Mesothelial cell of epicardium (in vitro differentiated cells): ENCODE data around the gene SYT6. TPM values are rescaled to one million over a fixed set of nuclear protein-coding genes. Genes with fewer than 3 reads are reported as not detected.

Experiments used
- DNase-seq, 2 experiments: peaks; one replicate each; pipeline ENCODE4 v3.0.0; 2021; ENCODE audit warnings: low spot score in 2 of 2; ENCODE audit not compliant: unreplicated experiment in 2 of 2
- H3K27ac Mint-ChIP-seq: 2 replicates; pipeline ENCODE4 v1.8.0; 2021; ENCODE audit warnings: mixed read lengths
- H3K27me3 Mint-ChIP-seq: 2 replicates; pipeline ENCODE4 v1.8.0; 2021; ENCODE audit warnings: low read depth, mixed read lengths
- H3K36me3 Mint-ChIP-seq: 2 replicates; pipeline ENCODE4 v1.8.0; 2021; ENCODE audit warnings: mixed read lengths
- H3K4me1 Mint-ChIP-seq: 2 replicates; pipeline ENCODE4 v1.8.0; 2021; ENCODE audit warnings: mixed read lengths
- H3K4me3 Mint-ChIP-seq: 2 replicates; pipeline ENCODE4 v1.8.0; 2021; ENCODE audit warnings: mild to moderate bottlenecking, moderate library complexity, mixed read lengths
- H3K9me3 Mint-ChIP-seq: 2 replicates; pipeline ENCODE4 v1.8.0; 2021; ENCODE audit warnings: mixed read lengths
- CTCF ChIP-seq: fragments of 200-600 bp; sonication (generic); IDR thresholded peaks from one replicate; pipeline ENCODE4 v1.5.0; 2021; ENCODE audit warnings: antibody characterized with exemption; ENCODE audit not compliant: unreplicated experiment
- total RNA-seq: library from RNA; stranded (reverse); gene quantifications from 3 replicates; pipeline ENCODE4 v1.2.1, GENCODE V29; 2021

SYT6 gene
- total RNA-seq, 1 donor from 2014 or later, result 0.09 TPM

- Mint-ChIP-seq H3K27ac (no peak overlapping the region), H3K4me1 (no peaks in the 10 kb centered on the region), H3K27me3 (peaks cover 22% of the 10 kb centered on the region), H3K9me3 (no peaks in the 10 kb centered on the region), H3K4me3 (no peak overlapping the region), H3K36me3 (no peaks in the 10 kb centered on the region)
- TF ChIP-seq CTCF, result no peak
- no peak for DNase-seq
These were observed 23.6 kb upstream of the SYT6 start for GRCh38 chr1:114177282-114177681.

- H3K36me3 Mint-ChIP-seq, result no peaks in the 10 kb centered on the region
- no peak overlapping the region for H3K27ac Mint-ChIP-seq
- H3K27me3 Mint-ChIP-seq, result peaks cover 22% of the 10 kb centered on the region
- TF ChIP-seq CTCF, result no peak
- H3K4me3 Mint-ChIP-seq, result no peak overlapping the region
- DNase-seq, result no peak
- H3K9me3 Mint-ChIP-seq, result no peaks in the 10 kb centered on the region
- no peaks in the 10 kb centered on the region for H3K4me1 Mint-ChIP-seq
These were observed 22.7 kb upstream of the SYT6 start for GRCh38 chr1:114176366-114176765.

- DNase-seq, result no peak
- TF ChIP-seq CTCF, result no peak
- Mint-ChIP-seq H3K9me3 (no peaks in the 10 kb centered on the region), H3K36me3 (no peaks in the 10 kb centered on the region), H3K4me3 (no peak overlapping the region), H3K27ac (no peak overlapping the region), H3K27me3 (peaks cover 20% of the 10 kb centered on the region), H3K4me1 (no peaks in the 10 kb centered on the region)
These were observed 20.0 kb upstream of the SYT6 start for GRCh38 chr1:114173680-114174079.

- Mint-ChIP-seq H3K4me1 (no peaks in the 10 kb centered on the region), H3K36me3 (no peaks in the 10 kb centered on the region), H3K27me3 (peaks cover 25% of the 10 kb centered on the region), H3K4me3 (no peak overlapping the region), H3K27ac (no peak overlapping the region), H3K9me3 (no peaks in the 10 kb centered on the region)
- no peak for DNase-seq
- no peak for TF ChIP-seq CTCF
These were observed 15.8 kb upstream of the SYT6 start for GRCh38 chr1:114169509-114169908.

- Mint-ChIP-seq H3K27ac (no peak overlapping the region), H3K4me3 (no peak overlapping the region), H3K27me3 (peaks cover 42% of the 10 kb centered on the region), H3K4me1 (no peaks in the 10 kb centered on the region), H3K36me3 (no peaks in the 10 kb centered on the region), H3K9me3 (no peaks in the 10 kb centered on the region)
- no peak for DNase-seq
- TF ChIP-seq CTCF, result no peak
These were observed 13.6 kb upstream of the SYT6 start for GRCh38 chr1:114167226-114167625.
